Measurements from ENCODE around the gene SEC16A.

Gene SEC16A

DNA sequence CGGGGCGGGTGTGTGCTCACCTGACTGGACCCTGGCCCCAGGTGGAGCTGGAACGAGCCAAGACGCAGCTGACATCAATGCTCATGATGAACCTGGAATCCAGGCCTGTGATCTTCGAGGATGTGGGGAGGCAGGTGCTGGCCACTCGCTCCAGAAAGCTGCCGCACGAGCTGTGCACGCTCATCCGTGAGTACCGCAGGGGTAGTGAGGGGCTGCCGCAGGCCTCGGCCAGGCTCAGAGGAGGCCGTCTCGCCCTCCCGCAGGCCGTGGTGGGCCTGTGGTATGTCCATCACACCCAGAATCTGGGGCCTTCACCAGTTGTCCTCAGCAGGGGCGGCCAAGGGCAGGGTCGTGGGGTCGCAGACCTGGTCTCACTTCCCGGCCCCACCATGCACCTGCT lies 61.0 kb downstream of the SEC16A start:
- Histone ChIP-seq H3K4me3 (ENCODE audit: low read depth in 1 of 2, low read length in 1 of 2) (no peak overlapping the region), H3K9me3 (no peaks in the 10 kb centered on the region), H3K36me3 (peaks cover 78% of the 10 kb centered on the region), H3K27ac (no peak overlapping the region), H3K27me3 (no peaks in the 10 kb centered on the region), H3K4me1 (ENCODE audit: control insufficient read depth in 1 of 2, insufficient read depth in 1 of 2, low read depth in 1 of 2, low read length in 1 of 2) (no peaks in the 10 kb centered on the region)
- TF ChIP-seq CTCF (IDR thresholded peaks at IDR 0.05): no peak

- no peaks in the 10 kb centered on the region for H3K4me1 ChIP-seq (ENCODE audit: control insufficient read depth in 1 of 2, insufficient read depth in 1 of 2, low read depth in 1 of 2, low read length in 1 of 2)
- H3K27me3 ChIP-seq: no peaks in the 10 kb centered on the region
- TF ChIP-seq CTCF (IDR thresholded peaks at IDR 0.05): no peak
- no peaks in the 10 kb centered on the region for H3K9me3 ChIP-seq
- H3K4me3 ChIP-seq (ENCODE audit: low read depth in 1 of 2, low read length in 1 of 2): no peak overlapping the region
- no peak overlapping the region for H3K27ac ChIP-seq
- H3K36me3 ChIP-seq: peaks cover 95% of the 10 kb centered on the region
Measured at GRCh38 chr9:136419092-136419420, 63.8 kb downstream of the SEC16A start.

DNA sequence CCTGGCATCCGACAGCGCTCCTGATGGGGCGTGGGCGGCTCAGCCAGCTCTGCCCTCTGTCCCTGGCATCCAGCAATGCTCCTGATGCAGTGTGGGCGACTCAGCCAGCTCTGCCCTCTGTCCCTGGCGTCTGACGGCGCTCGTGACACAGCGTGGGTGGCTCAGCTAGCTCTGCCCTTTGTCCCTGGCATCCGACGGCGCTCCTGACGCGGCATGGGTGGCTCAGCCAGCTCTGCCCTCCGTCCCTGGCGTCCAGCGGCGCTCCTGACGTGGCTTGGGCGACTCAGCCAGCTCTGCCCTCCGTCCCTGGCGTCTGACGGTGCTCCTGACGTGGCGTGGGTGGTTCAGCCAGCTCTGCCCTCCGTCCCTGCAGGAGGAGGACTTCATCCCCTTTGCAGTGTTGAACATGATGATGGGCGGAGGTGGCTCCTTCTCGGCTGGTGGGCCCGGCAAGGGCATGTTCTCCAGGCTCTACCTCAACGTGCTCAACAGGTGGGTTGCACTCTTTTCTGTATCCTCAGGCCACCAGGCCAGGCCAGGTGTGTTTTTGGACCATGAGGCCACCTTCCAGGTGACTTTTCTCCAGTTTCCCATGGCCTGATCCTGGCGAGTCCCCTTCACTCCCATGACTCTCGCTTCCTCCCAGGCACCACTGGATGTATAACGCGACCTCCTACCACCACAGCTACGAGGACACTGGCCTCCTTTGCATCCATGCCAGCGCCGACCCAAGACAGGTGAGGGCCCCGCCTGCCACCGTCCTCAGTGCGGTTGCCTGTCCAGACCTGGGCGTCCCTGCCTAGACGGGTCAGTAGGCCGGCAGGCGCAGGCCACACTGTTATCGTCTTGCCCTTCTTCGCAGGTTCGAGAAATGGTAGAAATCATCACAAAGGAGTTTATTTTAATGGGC lies 64.4 kb downstream of the SEC16A start:
- no peaks in the 10 kb centered on the region for H3K4me1 ChIP-seq (ENCODE audit: control insufficient read depth in 1 of 2, insufficient read depth in 1 of 2, low read depth in 1 of 2, low read length in 1 of 2)
- H3K9me3 ChIP-seq: no peaks in the 10 kb centered on the region
- no peak overlapping the region for H3K4me3 ChIP-seq (ENCODE audit: low read depth in 1 of 2, low read length in 1 of 2)
- H3K27me3 ChIP-seq: no peaks in the 10 kb centered on the region
- TF ChIP-seq CTCF (IDR thresholded peaks at IDR 0.05): no peak
- peaks cover 95% of the 10 kb centered on the region for H3K36me3 ChIP-seq
- H3K27ac ChIP-seq: no peak overlapping the region

DNA sequence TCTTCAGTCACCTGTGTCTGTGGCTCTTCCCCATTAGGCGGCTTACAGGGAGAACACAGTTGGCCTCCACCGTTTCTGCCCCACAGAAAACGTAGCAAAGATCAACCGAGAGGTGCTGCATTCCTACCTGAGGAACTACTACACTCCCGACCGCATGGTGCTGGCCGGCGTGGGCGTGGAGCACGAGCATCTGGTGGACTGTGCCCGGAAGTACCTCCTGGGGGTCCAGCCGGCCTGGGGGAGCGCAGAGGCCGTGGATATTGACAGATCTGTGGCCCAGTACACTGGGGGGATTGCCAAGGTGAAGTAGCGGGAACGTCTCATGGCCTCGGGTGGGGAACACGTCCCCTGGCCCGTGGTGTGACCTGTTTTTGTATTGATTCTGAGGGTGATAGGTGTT lies 65.9 kb downstream of the SEC16A start:
- H3K4me3 ChIP-seq (ENCODE audit: low read depth in 1 of 2, low read length in 1 of 2): no peak overlapping the region
- no peak for TF ChIP-seq CTCF (IDR thresholded peaks at IDR 0.05)
- no peaks in the 10 kb centered on the region for H3K4me1 ChIP-seq (ENCODE audit: control insufficient read depth in 1 of 2, insufficient read depth in 1 of 2, low read depth in 1 of 2, low read length in 1 of 2)
- H3K9me3 ChIP-seq: no peaks in the 10 kb centered on the region
- no peaks in the 10 kb centered on the region for H3K27me3 ChIP-seq
- H3K27ac ChIP-seq: no peak overlapping the region
- peaks cover 89% of the 10 kb centered on the region for H3K36me3 ChIP-seq

DNA sequence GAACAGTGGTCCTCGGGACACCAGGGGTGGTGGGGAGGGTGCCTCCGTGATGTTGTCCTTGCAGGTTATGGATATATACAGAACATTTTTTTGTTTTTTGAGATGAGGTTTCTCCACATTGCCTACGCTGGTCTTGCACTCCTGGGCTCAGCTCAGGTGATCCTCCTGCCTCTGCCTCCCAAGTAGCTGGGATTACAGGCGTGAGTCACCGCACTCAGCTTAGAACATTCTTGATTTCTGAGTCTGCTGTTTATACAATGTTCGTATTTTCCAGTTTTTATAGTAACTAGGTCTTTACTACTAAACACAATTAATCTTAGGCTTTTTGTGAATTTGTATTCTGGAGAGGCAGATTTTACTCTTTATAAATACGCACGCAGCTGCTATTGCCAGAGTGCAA lies 66.4 kb downstream of the SEC16A start:
- Histone ChIP-seq H3K27ac (no peak overlapping the region), H3K36me3 (peaks cover 84% of the 10 kb centered on the region), H3K27me3 (no peaks in the 10 kb centered on the region), H3K4me3 (ENCODE audit: low read depth in 1 of 2, low read length in 1 of 2) (no peak overlapping the region), H3K9me3 (no peaks in the 10 kb centered on the region), H3K4me1 (ENCODE audit: control insufficient read depth in 1 of 2, insufficient read depth in 1 of 2, low read depth in 1 of 2, low read length in 1 of 2) (peaks cover 0 to 3% of the 10 kb centered on the region in 2 experiments)
- TF ChIP-seq CTCF (IDR thresholded peaks at IDR 0.05): no peak
